A549 (cell line): ENCODE data around the gene MCAT. TPM values are rescaled to one million over a fixed set of nuclear protein-coding genes. Genes with fewer than 3 reads are reported as not detected.

ENCODE experiments used
- ATAC-seq, 2 experiments: fragments of 200-7000 bp in 1 of 2; fragments of >200 bp in 1 of 2; cut with Nextera tagmentation in 1 of 2; cut with Tn5 transposase in 1 of 2; 3 replicates each; pipeline versions ENCODE4 v1.8.0 to v1.9.1; 2018 to 2020; ENCODE audit warnings: mild to moderate bottlenecking in 1 of 2, moderate library complexity in 1 of 2
- CTCF ChIA-PET: fragments of 300-600 bp; sonication (Branson Sonifier 250); formaldehyde crosslinking; extraction: SDS; loops from one replicate; lab custom pipeline; 2021; ENCODE audit warnings: antibody characterized with exemption, inconsistent platforms; lab: Yijun Ruan, JAX
- POLR2A ChIA-PET: fragments of 350-600 bp; formaldehyde crosslinking; extraction: SDS; loops from one replicate; lab custom pipeline; 2021; ENCODE audit warnings: antibody characterized with exemption, inconsistent platforms; lab: Yijun Ruan, JAX
- DNase-seq, 2 experiments: peaks; one replicate each; pipeline versions ENCODE4 v3.0.0 to v3.0.0-alpha.2; 2011 to 2016; ENCODE audit warnings: low read depth in 1 of 2, low spot score in 1 of 2
- FAIRE-seq: peaks from 2 replicates; lab custom pipeline; 2011; peaks lifted over from hg19 to GRCh38; lab: Jason Lieb, UNC
- H3K27ac ChIP-seq, 2 experiments: fragments of >200 bp; sonication (Bioruptor Twin); formaldehyde crosslinking; 3 replicates each; pipeline ENCODE4 v1.5.1; 2016 to 2017
- H3K4me1 ChIP-seq: fragments of >200 bp; sonication (Bioruptor Twin); formaldehyde crosslinking; 3 replicates; pipeline ENCODE4 v1.6.1; 2016
- H3K4me2 ChIP-seq: fragments of >200 bp; sonication (Bioruptor Twin); formaldehyde crosslinking; 3 replicates; pipeline ENCODE4 v1.6.1; 2016
- H3K4me3 ChIP-seq: fragments of >200 bp; sonication (Bioruptor Twin); formaldehyde crosslinking; 3 replicates; pipeline ENCODE4 v1.5.1; 2016
- H3K9me3 ChIP-seq: fragments of >200 bp; sonication (Bioruptor Twin); formaldehyde crosslinking; 3 replicates; pipeline ENCODE4 v1.6.1; 2016
- CBX2 ChIP-seq: fragments of 200-600 bp; sonication (generic); IDR thresholded peaks from 2 replicates; pipeline ENCODE4 v1.6.1; 2016; ENCODE audit warnings: low read depth, mild to moderate bottlenecking, borderline replicate concordance
- CEBPB ChIP-seq, 2 experiments: fragments of >200 bp in 1 of 2; sonication (Bioruptor Twin) in 1 of 2; formaldehyde crosslinking in 1 of 2; IDR thresholded peaks; 2 replicates each; pipeline ENCODE4 v1.6.1; 2012 to 2016
- CHD4 ChIP-seq: fragments of 200-600 bp; sonication (generic); IDR thresholded peaks from 2 replicates; pipeline ENCODE4 v1.6.1; 2016; ENCODE audit warnings: antibody characterized with exemption, mild to moderate bottlenecking, borderline replicate concordance
- EHF ChIP-seq: fragments of 250-450 bp; sonication (Bioruptor Pico); IDR thresholded peaks from 2 replicates; pipeline ENCODE4 v1.5.0; 2020; ENCODE audit warnings: mild to moderate bottlenecking
- EHMT2 ChIP-seq: fragments of 200-600 bp; sonication (generic); IDR thresholded peaks from 2 replicates; pipeline ENCODE4 v1.6.1; 2016; ENCODE audit warnings: antibody characterized with exemption, low read depth, mild to moderate bottlenecking, moderate library complexity
- ESRRA ChIP-seq: fragments of 150-350 bp; IDR thresholded peaks from 2 replicates; pipeline ENCODE4 v1.6.1; 2014; ENCODE audit warnings: mild to moderate bottlenecking, low read length, borderline replicate concordance
- FOSB ChIP-seq: fragments of 250-450 bp; sonication (Bioruptor Pico); IDR thresholded peaks from 2 replicates; pipeline ENCODE4 v1.5.0; 2020; ENCODE audit warnings: mild to moderate bottlenecking, moderate library complexity
- FOXS1 ChIP-seq: fragments of 250-450 bp; sonication (Bioruptor Pico); IDR thresholded peaks from 2 replicates; pipeline ENCODE4 v1.5.0; 2020; ENCODE audit warnings: mild to moderate bottlenecking, moderate library complexity
- HDAC2 ChIP-seq: fragments of 200-600 bp; sonication (generic); IDR thresholded peaks from 2 replicates; pipeline ENCODE4 v1.6.1; 2016
- HMGXB4 ChIP-seq: fragments of 250-450 bp; sonication (Bioruptor Pico); IDR thresholded peaks from 2 replicates; pipeline ENCODE4 v1.5.0; 2021; ENCODE audit warnings: mild to moderate bottlenecking, moderate library complexity, borderline replicate concordance
- HOXB5 ChIP-seq: fragments of 250-450 bp; sonication (Bioruptor Pico); IDR thresholded peaks from 2 replicates; pipeline ENCODE4 v1.5.0; 2020; ENCODE audit warnings: mild to moderate bottlenecking, moderate library complexity
- KDM1A ChIP-seq: fragments of 200-600 bp; sonication (generic); IDR thresholded peaks from 2 replicates; pipeline ENCODE4 v1.6.1; 2016; ENCODE audit warnings: low read depth, mild to moderate bottlenecking
- MAFK ChIP-seq: fragments of 450-650 bp; IDR thresholded peaks from 2 replicates; pipeline ENCODE4 v1.6.1; 2014; ENCODE audit not compliant: partially characterized antibody
- MAZ ChIP-seq: fragments of 150-350 bp; IDR thresholded peaks from 2 replicates; pipeline ENCODE4 v1.6.1; 2014; ENCODE audit warnings: antibody characterized with exemption, low read depth, low read length, borderline replicate concordance
- NFE2L2 ChIP-seq: fragments of 150-350 bp; conservative IDR thresholded peaks from 2 replicates; pipeline ENCODE4 v1.6.1; 2014; ENCODE audit warnings: low read length
- NR3C1 ChIP-seq: fragments of >200 bp; sonication (Bioruptor Twin); formaldehyde crosslinking; IDR thresholded peaks from 3 replicates; pipeline ENCODE4 v1.6.1; 2017
- PHF8 ChIP-seq: fragments of 200-600 bp; sonication (generic); IDR thresholded peaks from 2 replicates; pipeline ENCODE4 v1.6.1; 2016; ENCODE audit warnings: low read depth, mild to moderate bottlenecking, antibody characterized with exemption, moderate library complexity, borderline replicate concordance
- POLR2A ChIP-seq: IDR thresholded peaks from 2 replicates; pipeline ENCODE4 v1.6.1; 2012; ENCODE audit warnings: mild to moderate bottlenecking, low read length
- POLR2AphosphoS2 ChIP-seq: conservative IDR thresholded peaks from 2 replicates; pipeline ENCODE4 v1.6.1; 2012; ENCODE audit warnings: low read length, improper control_type of control experiment, inconsistent platforms
- RAD21 ChIP-seq, 2 experiments: fragments of >200 bp in 1 of 2; sonication (Bioruptor Twin) in 1 of 2; formaldehyde crosslinking in 1 of 2; IDR thresholded peaks in 1 of 2; conservative IDR thresholded peaks in 1 of 2; 2 replicates in 1 of 2; 3 replicates in 1 of 2; pipeline ENCODE4 v1.6.1; 2012 to 2018; ENCODE audit warnings: inconsistent platforms in 1 of 2
- RARB ChIP-seq: fragments of 250-450 bp; sonication (Bioruptor Pico); IDR thresholded peaks from 2 replicates; pipeline ENCODE4 v1.8.0; 2021; ENCODE audit warnings: mild to moderate bottlenecking, moderate library complexity
- RCOR1 ChIP-seq: fragments of 150-350 bp; IDR thresholded peaks from 2 replicates; pipeline ENCODE4 v1.6.1; 2014; ENCODE audit warnings: antibody characterized with exemption, low read length, low read depth
- RFX5 ChIP-seq: fragments of 450-650 bp; IDR thresholded peaks from 2 replicates; pipeline ENCODE4 v1.7.1; 2014; ENCODE audit warnings: antibody characterized with exemption, mild to moderate bottlenecking, moderate library complexity
- TP53 ChIP-seq: fragments of 250-450 bp; sonication (Bioruptor Pico); IDR thresholded peaks from 2 replicates; pipeline ENCODE4 v1.5.0; 2021; ENCODE audit warnings: mild to moderate bottlenecking, moderate library complexity
- ZC3H11A ChIP-seq: fragments of 450-650 bp; IDR thresholded peaks from 2 replicates; pipeline ENCODE4 v1.6.1; 2014; ENCODE audit warnings: antibody characterized with exemption, mild to moderate bottlenecking
- WGBS: methylation state at CpG from one replicate; pipeline ENCODE4 v1.1.6; 2017; ENCODE audit errors: missing lambda C conversion rate; 5-methylcytosine and 5-hydroxymethylcytosine counted together
- polyA plus RNA-seq, 4 experiments: library from polyadenylated mRNA; depleted of rRNA in 3 of 4; stranded (reverse); fragments of >200 nt; fragmentation: RNase III in 1 of 4; extraction: RNeasy Plus Mini Kit Qiagen cat#74134 plus additional on column Dnase treatment in 1 of 4; gene quantifications; 2 replicates in 3 of 4; 3 replicates in 1 of 4; pipeline ENCODE4 v1.2.3, GENCODE V29; 2011 to 2017

The MCAT gene
- polyA plus RNA-seq, 2 of the 4 experiments (the other 2 are of a cell fraction) = 11.8 to 15.5 TPM

DNA sequence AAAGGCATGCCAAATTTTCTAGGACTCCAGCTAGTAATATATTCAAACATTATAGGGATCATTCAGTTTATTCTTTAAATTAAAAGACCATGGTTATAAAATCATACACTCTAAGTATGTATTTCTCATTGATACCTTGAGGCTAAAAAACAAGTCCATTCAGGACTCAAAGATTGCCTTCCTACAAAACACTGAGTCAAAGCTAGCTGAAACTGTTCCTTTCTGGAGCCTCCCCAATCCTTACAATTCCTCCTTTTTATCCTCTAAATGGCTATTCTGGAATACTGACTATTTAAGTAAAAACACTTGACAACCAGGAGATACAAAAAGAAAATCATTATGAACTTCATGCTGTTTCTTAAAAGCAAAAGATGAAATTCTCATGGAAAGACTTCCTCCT is 48.6 kb upstream of the MCAT start:
- DNase-seq = no peak
- CTCF ChIA-PET = no interaction called here
- TF ChIP-seq POLR2AphosphoS2 (no peak), NFE2L2 (no peak), EHF (CRISPR knock-in tag) (no peak), FOXS1 (CRISPR knock-in tag) (no peak), EHMT2 (no peak), MAZ (no peak), TP53 (CRISPR knock-in tag) (no peak), FOSB (no peak), ESRRA (no peak), RARB (CRISPR knock-in tag) (no peak)
- no peak overlapping the region for H3K27ac ChIP-seq
- FAIRE-seq = no peak
- ATAC-seq = no peak
- POLR2A ChIA-PET = no interaction called here
- H3K4me2 ChIP-seq = no peak overlapping the region
- H3K4me3 ChIP-seq = no peak overlapping the region
- H3K4me1 ChIP-seq = 0 out of 3 replicates have a peak, but pooled peaks cover 4% of the 10 kb centered on the region
- no peaks in the 10 kb centered on the region for H3K9me3 ChIP-seq

DNA sequence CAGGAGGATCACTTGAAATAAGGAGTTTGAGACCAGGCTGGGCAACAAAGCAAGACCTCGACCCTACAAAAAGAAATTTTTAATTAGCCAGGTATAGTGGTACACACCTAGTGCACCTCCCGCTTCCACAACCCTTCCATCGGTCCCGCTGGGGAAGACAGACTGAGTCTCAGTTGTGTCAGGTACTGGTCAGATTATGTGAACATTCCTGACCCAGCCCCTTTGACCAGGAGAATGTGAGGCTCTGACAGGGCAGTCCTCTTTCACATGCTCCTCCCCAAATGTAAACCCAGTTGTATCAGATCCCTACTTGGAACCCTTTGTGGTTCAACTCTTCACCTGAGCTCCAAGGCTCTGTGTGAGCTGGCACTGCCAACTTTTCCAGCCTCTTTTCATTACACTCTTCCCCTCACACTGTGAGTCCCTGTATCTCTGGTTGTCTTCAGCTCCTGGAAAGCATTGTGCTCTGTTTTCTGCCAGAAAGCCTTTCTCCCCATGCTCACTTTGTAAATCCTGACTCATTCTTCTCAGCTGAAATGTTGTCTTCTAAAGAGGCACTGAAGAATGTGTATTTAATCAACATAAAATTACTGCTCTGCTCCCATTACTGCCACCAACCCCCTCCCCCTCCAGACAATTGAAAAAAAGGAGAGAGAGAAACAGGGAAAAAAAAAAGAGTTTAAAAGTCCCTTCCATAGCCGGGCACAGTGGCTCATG is 45.8 kb upstream of the MCAT start:
- Histone ChIP-seq H3K4me3 (no peak overlapping the region), H3K27ac (no peak overlapping the region), H3K9me3 (no peaks in the 10 kb centered on the region)
- ATAC-seq (no peak), FAIRE-seq (no peak)
- CTCF ChIA-PET = interaction anchor here (0.7 to 1.7 kb wide), 3 partner anchors 14 to 696 kb away, joined by 3 read pairs; no protein-coding TSS in a partner anchor
- WGBS = 83% methylated on average over 5 of the region's 5 CpGs
- TF ChIP-seq HDAC2 (no peak), POLR2A (no peak), CHD4 (no peak), PHF8 (no peak), CBX2 (no peak), HMGXB4 (CRISPR knock-in tag) (no peak), RCOR1 (no peak), RAD21 (conservative IDR thresholded peaks at IDR 0.05 in 1 of 2, IDR thresholded peaks at IDR 0.05 in 1 of 2) (no peak), NR3C1 (no peak), CEBPB (IDR thresholded peaks at IDR 0.05) (no peak), RFX5 (no peak), ZC3H11A (no peak), MAFK (no peak), HOXB5 (CRISPR knock-in tag) (no peak), KDM1A (no peak)
- TF ChIP-seq, all 56 proteins: peak for 0
- DNase-seq = no peak
- POLR2A ChIA-PET = no interaction called here
- H3K4me1 ChIP-seq = peaks cover 16% of the 10 kb centered on the region; the same call in 1 of the 3 replicates
- no peak overlapping the region for H3K4me2 ChIP-seq
